LNCAP (cell line): ENCODE measurements around the gene ORC4.

Source experiments
- CTCF ChIP-seq: fragments of 450-650 bp; IDR thresholded peaks from 2 replicates; pipeline ENCODE4 v1.5.1; 2017; ENCODE audit warnings: mild to moderate bottlenecking

ORC4 gene

GRCh38 chr2:148048475-148049221 is 28.1 kb upstream of the ORC4 start:
- no peak for TF ChIP-seq CTCF

- TF ChIP-seq CTCF: no peak
Measured at GRCh38 chr2:148046802-148047201, 26.3 kb upstream of the ORC4 start.

GRCh38 chr2:148044322-148044721 is 23.8 kb upstream of the ORC4 start:
- TF ChIP-seq CTCF: no peak

- TF ChIP-seq CTCF: no peak
Measured at GRCh38 chr2:148042219-148042618, 21.7 kb upstream of the ORC4 start.

- TF ChIP-seq CTCF: no peak
Measured at GRCh38 chr2:148039783-148040182, 19.2 kb upstream of the ORC4 start.

- TF ChIP-seq CTCF: no peak
Measured at GRCh38 chr2:148032215-148032614, 11.7 kb upstream of the ORC4 start.

- no peak for TF ChIP-seq CTCF
Measured at GRCh38 chr2:148031152-148031551, 10.6 kb upstream of the ORC4 start.

GRCh38 chr2:148028781-148029180 is 8.2 kb upstream of the ORC4 start:
- TF ChIP-seq CTCF: no peak
